HG03460 (cell line): ENCODE measurements around the gene NSG2.
"Not testable (repeated sequence)": the region's sequence is repeated elsewhere in the genome, so short reads cannot be mapped to it uniquely, and the experiment has no call there.

ENCODE experiments used
- ATAC-seq: cut with Tn5 transposase; IDR thresholded peaks from one replicate; pipeline ENCODE4 v1.9.1; 2021; ENCODE audit not compliant: unreplicated experiment

NSG2 gene

DNA sequence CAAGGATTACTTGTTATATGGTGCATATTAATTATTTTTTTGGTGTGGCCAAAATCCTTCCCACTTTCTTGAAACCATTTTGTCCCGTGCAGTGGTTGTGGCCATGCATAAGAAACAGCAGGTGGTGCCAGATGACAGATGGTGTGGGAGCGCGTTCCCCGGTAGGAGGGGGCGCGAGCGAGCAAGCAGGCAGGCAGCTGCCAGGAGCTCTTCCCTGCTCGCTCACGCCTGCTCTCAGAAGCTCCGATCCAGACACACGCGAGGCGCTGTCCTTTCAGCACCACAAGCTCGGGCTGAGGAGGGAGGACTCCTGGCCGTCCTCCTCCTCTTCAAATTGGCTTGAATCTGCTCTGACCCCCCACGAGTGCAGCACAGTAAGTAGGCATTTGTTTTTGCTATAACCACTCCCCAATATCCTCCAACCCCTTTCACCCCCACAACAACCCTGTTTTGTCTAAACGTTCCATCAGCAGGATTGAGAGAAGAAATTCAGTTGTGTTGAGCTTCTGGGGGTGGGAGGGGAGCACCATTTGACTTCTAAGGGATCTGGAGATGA, at the start of gene NSG2:
Gene NSG2, plus strand, starts transcription at position 237 of the 556 bp plus-strand sequence. CDS start 1,050 bp downstream, outside the sequence.
- no peak for ATAC-seq

DNA sequence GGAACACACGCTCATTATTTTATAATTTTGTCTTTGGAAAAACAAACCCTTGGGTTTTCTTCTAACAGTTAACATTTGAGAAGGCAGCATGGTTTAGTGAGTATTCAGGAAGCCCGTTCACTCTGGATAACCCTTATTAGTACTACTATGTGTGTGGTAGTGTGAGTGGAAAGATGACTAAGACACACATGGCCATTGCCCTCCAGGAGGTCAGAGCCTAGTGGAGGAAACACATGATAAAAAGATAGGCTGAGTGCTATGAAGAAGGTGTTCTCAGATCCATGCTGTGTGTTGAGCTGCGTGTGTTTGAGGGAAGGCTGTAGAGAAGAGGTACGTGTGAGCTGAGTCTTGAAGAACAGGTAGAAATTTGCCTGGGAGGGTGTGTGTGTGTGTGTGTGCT, 48.2 kb upstream of the NSG2 start:
- ATAC-seq, result no peak

DNA sequence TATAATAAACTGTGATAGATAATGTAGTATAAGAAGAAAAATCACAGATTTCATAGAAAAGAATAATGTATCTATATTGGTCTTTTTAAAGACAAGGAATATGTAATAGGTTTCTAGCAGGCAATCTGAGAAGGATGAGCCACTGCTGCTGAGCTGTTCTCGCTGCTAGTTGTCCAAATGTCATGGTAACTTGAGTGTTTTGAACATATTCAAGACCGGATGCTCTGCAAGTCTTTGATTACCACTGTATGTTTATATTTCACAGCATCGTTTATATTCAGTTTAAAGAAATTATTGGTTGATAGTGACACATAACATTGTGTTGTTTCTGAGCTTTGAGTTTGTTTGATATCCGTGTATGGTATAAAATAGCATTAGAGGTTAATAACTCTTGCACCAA, 47.0 kb upstream of the NSG2 start:
- ATAC-seq, result no peak

DNA sequence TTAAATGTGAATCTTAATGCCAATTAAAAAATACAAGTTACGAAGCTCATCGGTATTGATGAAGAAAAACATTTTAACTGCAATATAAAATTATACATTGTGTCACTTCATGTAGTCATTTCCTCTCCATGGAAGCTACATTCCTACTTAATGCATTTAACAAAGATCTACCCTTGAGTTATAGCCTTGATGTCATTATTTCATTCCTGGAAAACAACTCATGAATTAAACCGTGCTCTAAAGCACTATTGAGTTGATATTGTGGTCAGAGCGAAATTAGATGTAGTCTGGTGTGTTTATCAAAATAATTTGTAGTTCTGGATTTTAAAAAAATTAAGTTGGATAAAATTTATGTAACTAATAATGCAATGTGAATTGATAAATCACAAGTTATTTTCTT, 45.4 kb upstream of the NSG2 start:
- no peak for ATAC-seq

DNA sequence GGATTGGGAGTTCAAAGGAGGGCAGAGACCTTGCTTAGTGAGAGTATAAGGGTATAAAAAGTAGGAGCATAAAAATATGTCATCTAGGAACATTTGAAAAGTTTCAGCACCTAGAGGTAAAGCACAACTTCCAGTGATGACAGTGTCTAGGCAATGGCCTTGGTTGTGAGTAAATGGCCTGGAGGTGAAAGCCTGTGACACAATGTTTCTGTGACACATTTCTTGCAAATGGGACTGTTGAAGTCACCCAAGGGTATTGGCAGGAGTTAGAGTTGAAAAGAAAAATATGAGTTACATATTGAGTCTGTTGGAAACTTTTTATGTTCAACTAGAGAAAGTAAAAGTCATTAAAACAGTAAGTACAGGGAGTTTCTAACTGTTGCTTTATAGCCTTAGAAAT, 41.7 kb upstream of the NSG2 start:
- ATAC-seq, result no peak

DNA sequence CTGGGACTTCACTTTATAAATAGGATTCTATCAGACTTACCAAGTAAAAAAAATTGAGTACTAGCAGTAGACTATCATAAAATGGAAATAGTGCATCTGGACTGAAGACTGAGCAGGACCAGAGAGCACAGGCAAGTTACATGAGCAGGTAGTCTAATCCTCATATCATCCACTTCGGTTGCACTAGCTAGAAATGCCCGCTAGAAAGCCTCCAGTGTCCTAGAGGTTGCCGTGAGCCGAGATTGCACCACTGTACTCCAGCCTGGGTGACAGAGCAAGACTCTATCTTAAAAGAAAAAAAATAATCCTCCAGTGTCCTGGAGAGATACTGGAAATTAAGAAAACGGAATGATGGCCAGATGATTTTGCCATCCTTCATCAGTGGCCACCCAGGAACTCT, 36.6 kb upstream of the NSG2 start:
- ATAC-seq, result no peak

GRCh38 chr5:174010365-174010764, 35.1 kb upstream of the NSG2 start:
- ATAC-seq, result no peak

DNA sequence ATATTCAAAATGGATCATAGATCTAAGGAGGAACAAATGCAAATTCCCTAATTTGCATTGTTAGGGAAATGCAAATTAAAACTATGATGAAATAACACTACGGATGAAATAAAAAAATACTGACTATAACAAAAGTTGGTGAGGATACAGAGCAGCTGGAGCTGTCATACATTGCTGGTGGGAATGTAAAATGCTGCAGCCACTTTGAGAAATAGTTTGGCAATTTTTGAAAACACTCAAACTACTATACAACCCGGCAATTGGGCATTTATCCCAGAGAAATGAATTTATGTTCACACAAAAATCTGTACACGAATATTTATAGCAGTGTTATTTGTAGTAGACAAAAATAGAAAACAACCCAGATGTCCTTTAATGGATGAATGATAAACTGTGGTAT, 34.1 kb upstream of the NSG2 start:
- ATAC-seq, result no peak

GRCh38 chr5:174020069-174020927, 25.2 kb upstream of the NSG2 start:
- not testable (repeated sequence) for ATAC-seq

DNA sequence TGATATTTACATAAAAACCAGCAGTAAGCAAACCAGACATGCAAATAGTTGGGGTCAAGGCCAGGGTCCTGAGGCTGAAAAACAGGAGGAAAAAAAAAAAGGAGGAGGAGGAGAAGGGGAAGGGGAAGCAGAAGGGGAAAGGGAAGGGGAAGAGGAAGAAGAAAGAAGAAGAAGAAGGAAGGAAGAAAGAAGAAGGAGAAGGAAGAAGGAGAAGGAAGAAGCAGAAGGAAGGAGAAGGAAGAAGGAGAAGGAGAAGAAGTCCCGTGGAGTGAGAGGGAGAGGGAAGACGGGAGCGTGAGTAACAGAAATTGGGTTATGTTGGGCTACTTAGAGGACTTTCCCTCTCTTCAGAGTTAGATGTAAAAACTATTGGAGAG, 24.6 kb upstream of the NSG2 start:
- no peak for ATAC-seq

- no peak for ATAC-seq
These were observed 23.0 kb upstream of the NSG2 start for GRCh38 chr5:174022384-174023095.

DNA sequence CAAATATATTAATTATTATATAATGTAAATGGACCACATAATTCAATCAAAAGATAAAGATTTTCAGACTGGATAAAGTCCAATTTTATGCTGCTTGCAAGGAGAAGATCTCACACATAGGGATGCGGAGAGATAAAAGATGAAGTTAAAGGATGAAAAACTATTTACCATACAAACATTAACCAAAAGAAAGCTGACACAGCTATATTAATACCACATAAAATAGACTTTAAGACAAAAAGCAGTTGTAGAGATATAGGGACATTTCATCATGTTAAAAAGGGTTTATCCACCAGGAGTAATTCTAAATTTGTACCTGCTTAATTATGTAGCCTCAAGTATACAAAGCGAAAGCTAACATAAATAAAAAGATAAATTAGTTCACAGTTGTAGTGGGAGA, 15.2 kb upstream of the NSG2 start:
- no peak for ATAC-seq

DNA sequence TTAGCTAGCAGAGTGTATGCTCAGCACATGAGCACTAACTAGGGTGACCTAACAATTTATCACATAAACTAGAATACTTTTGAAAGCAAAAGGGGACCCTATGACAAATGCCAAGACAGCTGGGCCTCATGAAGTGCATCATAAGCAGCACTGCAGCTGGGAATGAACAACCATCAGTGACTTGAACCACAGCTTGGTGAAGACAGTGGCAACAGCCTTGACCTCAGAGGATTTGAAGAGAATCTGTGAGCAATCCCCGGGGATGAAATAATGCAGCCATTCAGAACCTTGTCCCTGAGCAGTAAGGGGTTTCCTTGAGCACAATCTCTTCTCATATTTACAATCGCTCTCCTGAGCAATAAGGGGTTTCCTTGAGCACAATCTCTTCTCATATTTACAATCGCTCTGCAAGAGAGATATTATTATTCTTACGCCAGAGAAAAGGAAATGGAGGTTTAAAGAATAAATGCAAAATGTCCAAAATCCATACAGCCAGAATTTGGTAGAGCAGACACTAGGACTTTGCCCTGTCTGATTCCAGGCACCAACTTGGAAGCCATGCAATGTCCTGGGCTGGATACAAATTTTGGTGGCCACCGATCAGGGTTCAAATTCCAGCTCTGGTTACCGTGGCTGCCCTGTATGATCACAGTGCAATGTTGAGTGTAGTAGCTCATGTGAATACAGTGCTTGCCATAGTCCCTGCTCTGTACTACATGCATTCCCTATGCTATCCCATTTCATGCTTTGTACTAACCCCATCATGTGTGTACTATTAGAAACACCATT, 846 bp upstream of the NSG2 start:
- no peak for ATAC-seq

- no peak for ATAC-seq
These were observed 1.1 kb downstream of the NSG2 start for GRCh38 chr5:174046558-174046957.

DNA sequence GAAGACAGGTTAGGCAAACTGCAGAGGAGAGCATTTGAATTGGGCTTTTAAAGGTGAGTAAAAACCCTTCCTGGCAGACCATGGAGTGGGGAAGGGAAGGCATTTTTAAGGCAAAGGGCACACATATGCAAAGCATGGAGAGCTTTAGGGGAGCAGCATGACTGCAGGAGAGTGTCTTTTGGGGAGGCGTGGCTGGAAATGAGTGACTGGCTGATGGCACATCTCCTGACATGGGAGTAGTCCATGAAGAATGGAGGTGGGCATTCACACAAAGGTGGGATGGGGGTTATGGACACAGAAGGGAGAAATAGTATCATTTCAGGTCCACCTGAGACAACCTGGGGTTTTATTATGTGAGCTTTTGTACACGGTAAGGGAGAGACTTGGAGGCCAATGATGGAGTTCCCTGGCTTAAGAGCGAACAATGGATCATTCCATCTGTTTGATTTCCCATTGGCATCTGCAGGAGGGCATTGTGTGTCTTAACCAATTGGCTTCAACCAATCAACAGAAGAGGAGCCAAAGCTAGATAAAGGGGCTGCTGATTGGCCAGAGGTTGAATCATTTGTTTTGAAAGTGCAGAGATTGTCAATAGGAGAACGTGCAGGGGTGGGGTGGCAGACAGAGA, 2.1 kb downstream of the NSG2 start:
- no peak for ATAC-seq

DNA sequence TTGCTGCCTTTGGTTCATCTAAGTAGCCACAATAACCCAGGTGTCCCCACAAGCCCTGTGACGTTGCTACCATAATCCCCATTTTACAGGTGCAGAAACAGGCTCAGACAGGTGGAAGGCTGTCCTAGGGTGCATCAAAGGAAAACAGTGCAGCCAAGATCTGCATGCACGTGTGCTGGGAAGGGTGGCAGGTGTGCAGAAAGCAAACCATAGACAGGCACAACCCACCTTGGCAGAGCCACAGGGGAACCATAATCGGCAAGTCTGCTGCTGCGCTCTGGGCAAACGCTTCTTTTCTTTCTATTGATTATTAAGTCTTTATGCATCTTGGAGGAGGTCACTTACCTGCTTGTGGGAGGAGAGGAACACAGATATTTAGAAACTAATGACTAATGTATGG, 7.1 kb downstream of the NSG2 start:
- no peak for ATAC-seq

- ATAC-seq, result no peak
These were observed 8.4 kb downstream of the NSG2 start for GRCh38 chr5:174053905-174054304.

DNA sequence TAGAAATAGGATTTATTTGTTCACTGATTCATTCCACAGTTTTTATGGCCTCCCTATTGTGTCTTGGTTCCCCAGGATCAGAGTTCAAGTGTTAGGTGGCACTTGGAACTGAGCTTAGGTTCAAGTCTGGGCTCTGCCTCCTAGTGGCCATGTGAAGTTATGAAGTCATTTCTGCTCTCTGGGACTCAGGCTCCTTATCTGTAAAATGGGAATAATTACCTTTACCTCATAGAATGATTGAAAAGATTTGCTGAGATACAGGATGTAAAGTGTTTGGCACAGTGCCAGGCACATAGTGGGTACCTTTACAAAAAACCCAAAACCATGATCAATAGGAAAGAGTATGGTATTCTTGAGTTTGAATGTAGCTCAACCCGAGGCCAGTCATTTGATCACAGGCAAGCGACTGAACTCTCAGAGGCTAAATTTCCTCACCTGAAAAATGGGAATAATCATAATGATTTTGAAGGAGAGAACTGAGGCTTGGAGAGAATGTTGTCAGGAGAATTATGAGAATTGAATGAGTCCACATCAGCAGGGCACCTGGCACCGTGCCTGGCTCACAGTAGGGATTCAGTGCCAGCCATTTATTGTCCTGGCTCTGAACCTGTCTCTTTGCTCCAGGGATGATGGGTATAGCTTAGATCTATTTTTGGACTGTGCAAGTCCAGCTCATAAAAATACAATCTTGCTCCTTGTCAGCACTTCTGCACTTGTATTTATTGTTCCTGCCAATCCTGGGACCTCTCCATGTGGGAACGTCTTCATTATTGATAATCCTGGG, 10.8 kb downstream of the NSG2 start:
- no peak for ATAC-seq

- no peak for ATAC-seq
These were observed 11.7 kb downstream of the NSG2 start for GRCh38 chr5:174057206-174057605.
